ENCODE data around the gene APOL1. TPM values are rescaled to one million over a fixed set of nuclear protein-coding genes. Genes with fewer than 3 reads are reported as not detected.

APOL1 gene
- total and polyA plus RNA-seq, 10 of the 15 experiments (the other 5 are each of a cell fraction or from before 2014, with no cell fraction given) = 9.0 to 42.0 (median 17.6) TPM

GRCh38 chr22:36303874-36304273 lies 50.9 kb downstream of the APOL1 start:
- H4K20me1 ChIP-seq (ENCODE audit: control insufficient read depth, insufficient read depth) = no peaks in the 10 kb centered on the region
- no peak for TF ChIP-seq HSF1 (IDR thresholded peaks at IDR 0.05; ENCODE audit: low read depth, low read length)
- TF ChIP-seq MTA3 (IDR thresholded peaks at IDR 0.05; ENCODE audit: borderline replicate concordance, low read length) = no peak
- no peak for TF ChIP-seq SRF (IDR thresholded peaks at IDR 0.05; ENCODE audit: low read depth in 2 of 2, low read length in 2 of 2)
- no peak for TF ChIP-seq IRF4 (IDR thresholded peaks at IDR 0.05; ENCODE audit: low read depth, low read length)
- TF ChIP-seq USF1 (IDR thresholded peaks at IDR 0.05; ENCODE audit: borderline replicate concordance, extremely low read length, insufficient read depth, low read depth, low read length) = no peak
- TF ChIP-seq ASH2L (IDR thresholded peaks at IDR 0.05; ENCODE audit: borderline replicate concordance, low read depth) = no peak
- TF ChIP-seq POLR2A (IDR thresholded peaks at IDR 0.05; ENCODE audit: low read depth, low read length) = peak; percentile 54; the same call in 1 of the 2 replicates
- no peak for TF ChIP-seq MYB (IDR thresholded peaks at IDR 0.05; ENCODE audit: borderline replicate concordance, low read depth, low read length)
- ChIA-PET SMC1A (ENCODE audit: uncharacterized antibody, unreplicated experiment) (interaction anchor here (0.6 to 5.9 kb wide), 2 partner anchors 159 to 166 kb away, joined by 3 to 70 read pairs; no protein-coding TSS in a partner anchor), POLR2A (interaction anchor here (0.6 to 1.6 kb wide), 2 partner anchors 9 to 28 kb away, joined by 3 read pairs; no protein-coding TSS in a partner anchor), RAD21 (ENCODE audit: unreplicated experiment) (interaction anchor here (9.7 kb wide), 1 partner anchor 166 kb away, joined by 107 read pairs; no protein-coding TSS in a partner anchor), CTCF (interaction anchor here (5.4 kb wide), 1 partner anchor 167 kb away, joined by 125 read pairs; no protein-coding TSS in a partner anchor)
- H3K9ac ChIP-seq (ENCODE audit: control insufficient read depth, insufficient read depth, low read length) = no peak overlapping the region
- DNase-seq (ENCODE audit: low read depth, low spot score) = no peak
- intact Hi-C loops (cut with micrococcal nuclease; ENCODE audit: unreplicated experiment) = no loop called here
- no TSS peak for BruUV-seq (replicated peaks)
- no peaks in the 10 kb centered on the region for H3K79me2 ChIP-seq (ENCODE audit: control insufficient read depth, insufficient read depth, low read length)
- H3K4me2 ChIP-seq (ENCODE audit: control insufficient read depth, insufficient read depth) = no peak overlapping the region
- no peak for FAIRE-seq
- H3K4me1 ChIP-seq (ENCODE audit: control insufficient read depth, insufficient read depth, low read length) = no peaks in the 10 kb centered on the region
- H3K27me3 ChIP-seq (replicated peaks in 1 of 2; ENCODE audit: control insufficient read depth in 2 of 2, insufficient read depth in 2 of 2, low read length in 1 of 2) = no peaks in the 10 kb centered on the region
- H3K27ac ChIP-seq (ENCODE audit: control insufficient read depth, insufficient read depth) = no peak overlapping the region
- H3K36me3 ChIP-seq (ENCODE audit: control insufficient read depth in 2 of 2, insufficient read depth in 2 of 2, low read length in 1 of 2) = peaks cover 32 to 80% of the 10 kb centered on the region in 2 experiments
- H3K9me3 ChIP-seq (replicated peaks; ENCODE audit: control insufficient read depth, insufficient read depth, low read length) = no peaks in the 10 kb centered on the region
- in situ Hi-C loops (cut with MboI) = no loop called here
- no peak overlapping the region for H3K4me3 ChIP-seq
- no peak for ATAC-seq
- no peak overlapping the region for H2AFZ ChIP-seq (ENCODE audit: control insufficient read depth, low read depth, low read length)
- WGBS (ENCODE audit: insufficient coverage, insufficient replicate concordance, low lambda C conversion rate, missing lambda C conversion rate) = 89% methylated on average over 13 of the region's 13 CpGs
